T-helper 2 cell (primary cell): ENCODE measurements around the gene CCDC85B.
A peak's percentile ranks its signal among the peaks of the same experiment; 100 is the strongest.
"Not testable (repeated sequence)": the region's sequence is repeated elsewhere in the genome, so short reads cannot be mapped to it uniquely, and the experiment has no call there.

Experiments
- DNase-seq, 5 experiments: peaks; one replicate each; pipeline versions ENCODE4 v3.0.0 to v3.0.0-alpha.2; 2012 to 2022
- total RNA-seq, 2 donors: gene quantifications; one replicate each; lab custom pipeline; 2026; lab: John Stamatoyannopoulos, UW

CCDC85B gene
- 27.0 to 27.7 reads per million in 2 donors for total RNA-seq

DNA sequence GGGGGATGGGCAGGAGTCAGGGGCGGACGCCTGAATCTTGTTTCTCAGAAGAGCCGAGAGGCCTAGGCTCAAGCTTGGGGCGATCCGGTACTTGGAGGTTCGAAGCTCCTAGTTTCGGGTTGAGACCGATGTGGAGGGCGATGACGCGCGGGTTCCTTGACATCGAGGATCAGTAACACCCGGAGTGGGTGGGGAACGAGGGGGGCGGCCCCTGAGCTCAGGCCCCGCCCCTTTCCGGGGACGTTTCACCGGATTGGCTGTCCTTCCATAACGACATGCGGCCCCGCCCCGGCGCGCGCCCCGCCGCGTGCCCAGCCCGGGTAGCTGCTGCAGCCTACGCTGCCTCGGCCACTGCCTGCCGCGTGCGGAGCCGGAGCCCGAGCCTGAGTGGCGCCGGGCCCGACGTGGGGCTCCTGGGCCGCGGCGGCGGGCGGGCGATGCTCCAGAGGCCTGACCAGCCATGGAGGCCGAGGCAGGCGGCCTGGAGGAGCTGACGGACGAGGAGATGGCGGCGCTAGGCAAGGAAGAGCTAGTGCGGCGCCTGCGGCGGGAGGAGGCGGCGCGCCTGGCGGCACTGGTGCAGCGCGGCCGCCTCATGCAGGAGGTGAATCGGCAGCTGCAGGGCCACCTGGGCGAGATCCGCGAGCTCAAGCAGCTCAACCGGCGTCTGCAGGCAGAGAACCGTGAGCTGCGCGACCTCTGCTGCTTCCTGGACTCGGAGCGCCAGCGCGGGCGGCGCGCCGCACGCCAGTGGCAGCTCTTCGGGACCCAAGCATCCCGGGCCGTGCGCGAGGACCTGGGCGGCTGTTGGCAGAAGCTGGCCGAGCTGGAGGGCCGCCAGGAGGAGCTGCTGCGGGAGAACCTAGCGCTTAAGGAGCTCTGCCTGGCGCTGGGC lies at the start of gene CCDC85B:
TSS of gene CCDC85B (plus strand) at position 350 of the 895 bp plus-strand sequence. CDS start at position 461, 111 bp downstream.
- peak; percentile 96 to 98 (median 97) for DNase-seq

DNA sequence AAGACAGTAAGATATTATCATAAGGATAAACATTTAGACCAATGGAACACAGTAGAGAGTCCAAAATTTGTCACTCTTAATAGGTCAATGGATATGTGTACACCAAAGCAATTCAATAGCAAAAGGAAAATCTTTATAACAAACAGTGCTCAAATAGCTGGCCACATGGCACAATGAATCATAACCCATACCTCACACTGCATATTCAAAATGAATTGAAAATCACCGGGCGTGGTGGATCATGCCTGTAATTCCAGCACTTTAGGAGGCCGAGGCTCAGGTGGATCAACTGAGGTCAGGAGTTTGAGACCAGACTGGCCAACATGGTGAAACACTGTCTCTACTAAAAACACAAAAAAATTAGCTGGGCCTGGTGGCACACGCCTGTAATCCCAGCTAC lies 48.3 kb upstream of the CCDC85B start:
- DNase-seq: no peak

- no peak for DNase-seq
Observed at GRCh38 chr11:65843811-65844210, 46.7 kb upstream of the CCDC85B start.

- DNase-seq: no peak
Observed at GRCh38 chr11:65844231-65844872, 46.1 kb upstream of the CCDC85B start.

GRCh38 chr11:65847746-65848145 lies 42.7 kb upstream of the CCDC85B start:
- no peak for DNase-seq

DNA sequence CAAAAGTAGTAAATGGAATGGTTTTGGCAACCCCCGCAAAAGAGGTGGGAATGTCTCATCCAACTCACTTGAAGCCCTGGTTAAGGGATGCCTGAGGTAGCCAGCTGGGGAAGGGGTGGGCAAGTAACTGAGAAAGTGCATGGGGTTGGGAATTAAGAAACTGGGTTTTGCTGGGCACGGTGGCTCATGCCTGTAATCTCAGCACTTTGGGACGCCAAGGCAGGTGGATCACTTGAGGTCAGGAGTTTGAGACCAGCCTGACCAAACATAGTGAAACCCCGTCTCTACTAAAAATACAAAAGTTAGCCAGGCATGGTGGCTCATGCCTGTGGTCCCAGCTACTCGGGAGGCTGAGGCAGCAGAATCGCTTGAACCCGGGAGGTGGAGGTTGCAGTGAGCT lies 41.8 kb upstream of the CCDC85B start:
- DNase-seq: not testable (repeated sequence)

DNA sequence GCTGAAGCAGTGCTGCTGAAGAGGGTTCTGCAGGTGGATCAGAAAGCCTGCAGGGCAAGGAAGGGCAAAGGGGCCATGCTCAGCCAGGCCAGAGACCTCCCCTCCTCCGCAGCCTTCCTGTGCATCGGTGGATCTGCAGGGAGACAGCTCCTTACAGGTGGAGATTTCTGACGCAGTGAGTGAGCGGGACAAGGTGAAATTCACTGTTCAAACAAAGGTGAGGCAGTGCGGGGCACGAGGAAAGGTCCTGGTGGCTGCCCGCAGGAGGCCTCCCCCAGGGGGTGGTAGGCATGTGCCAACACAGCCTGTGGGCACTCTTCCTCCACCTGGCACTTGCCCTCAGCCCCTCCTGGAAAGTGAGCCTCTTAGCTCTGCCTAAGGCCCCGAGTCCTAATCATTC lies 41.1 kb upstream of the CCDC85B start:
- no peak for DNase-seq

DNA sequence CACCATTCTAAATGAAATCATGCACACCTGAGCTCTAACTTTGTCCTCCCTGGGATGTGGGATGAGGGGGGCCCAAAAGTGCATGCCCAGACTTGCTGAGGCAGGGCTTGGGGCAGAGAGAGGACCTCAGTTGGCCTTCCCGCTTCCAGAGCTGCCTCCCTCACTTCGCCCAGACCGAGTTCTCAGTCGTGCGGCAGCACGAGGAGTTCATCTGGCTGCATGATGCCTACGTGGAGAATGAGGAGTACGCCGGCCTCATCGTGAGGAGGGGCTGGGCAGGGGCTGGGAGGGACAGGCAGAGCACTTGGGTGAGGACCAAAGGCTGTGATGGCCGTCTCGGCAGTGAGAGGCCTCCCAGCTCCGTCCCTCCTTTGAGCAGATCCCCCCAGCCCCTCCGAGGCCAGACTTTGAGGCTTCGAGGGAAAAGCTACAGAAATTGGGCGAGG lies 40.7 kb upstream of the CCDC85B start:
- DNase-seq: no peak

- no peak for DNase-seq
Observed at GRCh38 chr11:65850217-65851082, 40.0 kb upstream of the CCDC85B start.

- DNase-seq: no peak
Observed at GRCh38 chr11:65851083-65851579, 39.3 kb upstream of the CCDC85B start.

DNA sequence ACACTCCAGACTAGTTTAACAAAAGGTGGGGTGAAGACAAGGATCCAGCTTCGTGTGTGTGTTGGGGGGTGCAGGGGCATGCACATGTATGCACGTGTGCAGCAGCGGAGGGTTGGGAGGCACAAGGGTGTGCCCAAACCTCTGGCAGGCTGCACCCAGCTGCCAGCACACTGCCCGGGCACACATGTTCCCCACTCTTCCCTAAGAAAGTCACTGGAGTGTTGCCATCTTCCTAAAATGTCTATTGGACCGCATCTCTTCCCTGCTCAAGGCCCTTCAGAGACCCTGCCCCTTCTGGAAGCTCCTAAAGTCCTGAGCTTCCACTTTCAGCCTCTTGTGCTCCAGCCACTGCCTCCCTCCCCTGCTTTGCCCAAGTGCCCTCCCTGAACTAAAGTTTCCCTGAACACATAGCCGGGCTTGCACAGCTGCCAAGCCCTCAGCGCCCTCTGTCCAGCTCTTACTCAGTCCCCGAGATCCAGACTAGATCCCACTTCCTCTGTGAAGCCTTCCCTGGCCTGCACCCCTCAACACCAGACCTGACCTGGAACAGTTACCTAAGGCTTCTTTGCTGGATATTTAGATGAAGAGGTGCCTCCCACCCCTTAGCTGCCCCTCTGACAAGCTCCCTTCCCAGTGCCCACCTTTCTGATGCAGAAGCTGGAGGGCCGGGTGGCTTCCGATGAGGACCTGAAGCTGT lies 38.5 kb upstream of the CCDC85B start:
- no peak for DNase-seq

- DNase-seq: no peak
Observed at GRCh38 chr11:65852508-65853245, 37.8 kb upstream of the CCDC85B start.

- DNase-seq: no peak
Observed at GRCh38 chr11:65853246-65853979, 37.1 kb upstream of the CCDC85B start.

GRCh38 chr11:65854161-65854592 lies 36.3 kb upstream of the CCDC85B start:
- no peak for DNase-seq

DNA sequence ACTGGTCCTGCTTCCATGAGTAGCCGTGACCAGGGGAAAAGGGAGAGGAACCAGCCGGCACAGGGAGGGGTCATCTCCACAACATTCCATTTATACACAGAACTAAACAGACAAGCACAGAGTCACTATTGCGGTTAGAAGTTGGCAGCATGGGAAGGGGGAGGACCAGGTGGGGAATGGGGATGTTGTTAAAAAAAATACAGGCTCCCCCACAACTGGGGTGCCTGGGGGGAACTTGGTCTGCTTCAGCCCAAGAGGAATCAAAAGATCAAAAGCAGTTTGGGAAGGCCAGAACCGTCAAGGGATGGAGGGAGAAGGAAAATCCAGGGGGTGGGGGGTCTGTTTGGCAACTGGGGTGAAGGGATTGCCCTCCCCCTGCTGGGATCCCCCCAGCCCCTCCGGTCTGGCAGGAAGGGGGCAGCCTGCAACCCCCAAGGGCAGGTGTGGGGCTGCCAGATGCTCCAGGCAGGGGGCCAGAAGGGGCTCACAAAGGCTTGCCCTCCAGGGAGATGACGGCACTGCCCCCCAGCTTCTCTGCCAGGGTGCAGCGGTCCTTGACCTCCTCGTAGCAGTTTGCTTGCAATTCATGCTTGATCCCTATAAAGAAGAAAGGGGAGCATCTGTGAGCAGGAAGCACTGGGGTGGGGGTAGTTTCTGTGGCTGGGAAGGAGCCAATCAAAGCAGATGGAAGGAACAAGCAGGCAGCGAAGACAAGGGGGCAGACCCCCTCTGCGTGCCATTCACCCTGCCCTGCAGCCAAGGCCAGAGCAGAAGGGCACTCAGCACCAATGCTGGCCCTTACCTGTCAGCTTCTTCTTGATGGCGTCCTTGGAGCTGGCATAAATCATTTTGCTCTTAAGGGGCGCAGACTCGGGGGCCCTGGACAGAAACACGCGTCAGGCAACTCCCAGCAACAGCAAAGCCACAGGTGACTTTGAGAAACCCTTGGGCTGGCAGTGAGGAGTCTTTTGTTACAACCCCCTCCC lies 35.3 kb upstream of the CCDC85B start:
- DNase-seq: no peak

DNA sequence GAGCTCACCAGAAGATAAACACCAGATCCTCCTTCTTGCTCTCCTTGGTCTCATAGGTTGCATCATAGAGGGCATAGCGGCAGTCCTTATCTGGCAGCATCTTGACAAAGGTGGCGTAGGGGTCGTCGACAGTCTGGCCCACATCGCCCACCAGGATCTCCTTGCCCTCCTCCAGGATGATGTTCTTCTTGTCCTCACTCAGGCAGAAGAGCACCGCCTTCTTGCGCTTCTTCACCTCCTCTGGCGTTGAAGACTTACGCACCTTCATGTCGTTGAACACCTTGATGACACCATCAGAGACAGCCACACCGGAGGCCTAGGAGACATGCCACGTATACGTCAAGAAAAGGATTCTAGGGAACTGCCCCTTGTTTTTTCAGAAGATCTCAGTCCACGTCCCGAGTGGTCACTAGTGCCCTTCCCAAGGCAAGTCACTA lies 34.5 kb upstream of the CCDC85B start:
- DNase-seq: no peak

DNA sequence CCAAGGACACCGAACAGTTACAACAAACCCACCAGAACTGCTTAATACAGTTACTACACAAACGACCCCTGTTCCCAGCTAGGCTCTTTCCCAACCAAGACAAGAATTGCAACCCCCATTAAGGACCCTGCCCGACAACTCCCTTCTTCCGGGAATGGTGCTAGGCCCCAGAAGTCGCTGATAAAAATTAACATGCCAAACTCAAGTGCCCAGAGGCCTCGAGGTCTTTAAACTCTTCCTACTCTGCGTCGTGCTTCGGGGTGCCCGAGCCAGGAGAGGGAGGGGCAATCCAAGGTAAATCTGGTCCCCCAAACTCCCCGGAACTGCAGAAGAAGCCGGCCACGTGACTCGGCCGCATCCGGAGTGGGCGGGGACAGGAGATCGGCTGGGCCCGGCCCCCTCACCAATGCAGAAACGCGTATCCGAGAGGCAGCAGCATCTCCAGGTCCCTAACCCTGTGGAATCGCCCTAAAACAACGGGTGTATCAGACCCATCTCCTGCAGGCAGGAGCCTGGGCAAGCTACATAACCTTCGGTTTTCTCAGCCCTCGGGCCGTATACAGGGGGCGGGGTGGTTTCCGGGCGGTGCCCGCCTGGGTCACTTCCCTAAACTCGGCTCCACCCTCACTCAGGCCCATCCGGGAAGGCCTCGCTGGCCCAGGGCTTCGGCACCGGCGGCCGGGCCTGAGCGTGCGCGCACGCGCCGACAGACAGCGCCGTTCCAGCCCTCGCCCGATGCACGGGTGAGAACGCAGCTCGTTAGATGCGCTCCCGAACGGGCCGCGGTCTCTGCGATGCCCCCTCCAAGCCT lies 33.6 kb upstream of the CCDC85B start:
- peak; percentile 66 to 90 (median 77) for DNase-seq

DNA sequence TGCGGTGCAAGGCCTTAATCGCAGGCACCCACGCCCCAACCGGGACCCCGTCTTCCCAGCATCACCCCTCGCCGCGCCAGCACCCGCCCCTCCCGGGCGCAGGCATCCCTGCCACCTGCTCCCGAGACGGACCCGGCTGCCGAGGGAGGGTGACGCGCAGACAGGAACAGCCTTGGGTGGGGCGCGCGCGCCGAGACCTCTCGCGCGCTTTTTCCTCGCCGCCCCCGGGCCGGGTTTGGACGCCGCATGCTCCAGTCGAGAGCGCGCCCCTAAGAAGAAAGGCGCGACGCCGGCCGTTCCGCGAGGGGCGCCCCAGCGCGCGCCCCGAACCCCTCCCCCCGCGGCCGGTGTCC lies 33.0 kb upstream of the CCDC85B start:
- DNase-seq: peak in 4 of 5 experiments; percentile 49 to 76 (median 55)
